LoVo (cell line): ENCODE measurements around the gene MUC16.
A peak's percentile ranks its signal among the peaks of the same experiment; 100 is the strongest.
"Not testable (repeated sequence)": the region's sequence is repeated elsewhere in the genome, so short reads cannot be mapped to it uniquely, and the experiment has no call there.

Experiments used
- DNase-seq: peaks from one replicate; pipeline ENCODE4 v3.0.0-alpha.2; 2016; ENCODE audit warnings: low spot score

MUC16 gene

DNA sequence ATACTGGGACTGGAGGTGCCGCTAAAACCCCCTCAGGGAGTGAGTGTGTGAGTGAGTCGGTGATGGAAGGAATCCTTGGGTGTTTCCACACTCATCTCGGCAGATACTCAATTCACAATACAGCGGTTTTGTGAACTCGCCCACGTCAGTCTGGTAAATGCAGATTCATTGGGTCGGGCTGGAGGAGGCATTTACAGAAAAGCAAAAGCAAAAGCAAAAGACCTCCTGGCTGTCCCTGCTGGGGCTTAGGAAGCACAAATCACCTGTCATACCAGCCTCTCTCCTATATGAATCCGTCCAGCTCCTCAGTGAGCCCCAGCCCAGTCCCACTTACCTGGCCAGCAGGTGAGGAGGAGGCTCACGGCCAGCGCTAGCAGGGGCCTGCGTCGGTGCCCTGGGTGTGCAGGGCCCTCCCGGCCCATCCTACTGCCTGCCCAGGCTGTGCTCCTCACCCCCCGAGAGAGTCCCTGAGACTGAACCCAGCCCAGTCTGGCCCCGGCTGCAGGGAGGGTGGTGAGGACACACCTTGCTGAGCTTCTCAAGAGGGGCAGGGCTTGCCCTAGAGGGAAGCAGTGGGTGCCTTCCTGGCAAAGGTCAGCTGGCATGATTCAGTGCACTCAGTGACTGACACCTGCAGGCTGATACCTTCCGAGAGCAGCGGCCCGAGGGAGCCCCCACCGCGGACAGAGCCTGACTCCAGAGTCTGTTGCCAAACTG is at the start of gene MUC16:
MUC16 (minus strand) TSS at position 475 of the 717 bp plus-strand sequence.
- DNase-seq, result peak; percentile 47

DNA sequence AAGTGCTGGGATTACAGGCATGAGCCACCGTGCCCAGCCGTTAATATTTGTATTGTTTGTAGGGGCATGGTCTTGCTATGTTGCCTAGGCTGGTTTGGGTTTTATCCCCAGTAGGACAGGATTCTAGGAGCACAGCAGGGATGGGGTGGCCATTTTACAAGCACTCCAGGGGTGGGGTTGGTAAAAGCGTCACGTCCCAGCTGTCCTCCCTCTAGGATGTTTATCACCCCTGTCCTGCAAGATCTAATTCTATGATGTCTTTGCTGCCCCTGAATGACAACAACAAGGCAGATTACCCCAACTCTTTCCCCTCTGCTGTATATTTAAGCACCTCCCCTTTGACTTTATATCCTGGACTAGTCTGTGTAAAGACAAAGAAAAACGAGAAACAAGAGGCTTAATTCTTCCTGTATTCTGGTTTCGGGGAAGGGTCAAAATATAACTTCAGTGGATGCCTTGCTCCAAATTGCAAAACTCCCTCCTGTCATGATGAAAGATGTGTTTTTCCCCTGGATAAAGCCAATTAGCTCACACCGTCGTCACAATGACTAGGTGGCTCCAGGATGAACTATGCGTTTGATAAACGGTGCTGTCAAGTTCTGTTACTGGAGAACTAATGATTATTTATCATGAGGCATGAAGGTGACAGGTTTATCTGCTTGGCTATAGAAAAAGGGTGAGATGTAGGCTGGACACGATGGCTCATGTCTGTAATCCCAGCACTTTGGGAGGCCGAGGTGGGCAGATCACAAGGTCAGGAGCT is 48.9 kb upstream of the MUC16 start:
- DNase-seq, result no peak

- no peak for DNase-seq
Measured at GRCh38 chr19:9057505-9058258, 47.5 kb upstream of the MUC16 start.

GRCh38 chr19:9056131-9056530 is 45.9 kb upstream of the MUC16 start:
- DNase-seq, result not testable (repeated sequence)

DNA sequence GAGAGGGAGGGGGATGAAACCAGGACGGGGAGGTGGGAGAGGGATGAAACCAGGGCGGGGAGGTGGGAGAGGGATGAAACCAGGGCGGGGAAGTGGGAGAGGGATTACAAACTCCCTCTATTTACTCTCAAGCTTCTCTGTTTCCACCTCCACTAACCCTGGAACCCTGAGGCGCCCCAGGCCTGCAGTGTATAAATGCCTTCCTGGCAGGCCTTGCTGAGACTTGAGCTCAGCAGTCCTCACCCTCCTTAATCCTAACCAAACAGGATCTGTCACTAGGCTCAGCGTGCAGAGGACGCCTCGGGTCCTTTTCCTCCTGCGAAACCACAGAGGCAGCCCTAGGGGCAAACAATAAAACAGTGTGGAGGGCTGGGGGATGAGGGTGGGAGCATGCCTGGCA is 44.6 kb upstream of the MUC16 start:
- peak; percentile 32 for DNase-seq

- DNase-seq, result no peak
Measured at GRCh38 chr19:9054207-9054606, 44.0 kb upstream of the MUC16 start.

- not testable (repeated sequence) for DNase-seq
Measured at GRCh38 chr19:9053674-9054073, 43.5 kb upstream of the MUC16 start.

DNA sequence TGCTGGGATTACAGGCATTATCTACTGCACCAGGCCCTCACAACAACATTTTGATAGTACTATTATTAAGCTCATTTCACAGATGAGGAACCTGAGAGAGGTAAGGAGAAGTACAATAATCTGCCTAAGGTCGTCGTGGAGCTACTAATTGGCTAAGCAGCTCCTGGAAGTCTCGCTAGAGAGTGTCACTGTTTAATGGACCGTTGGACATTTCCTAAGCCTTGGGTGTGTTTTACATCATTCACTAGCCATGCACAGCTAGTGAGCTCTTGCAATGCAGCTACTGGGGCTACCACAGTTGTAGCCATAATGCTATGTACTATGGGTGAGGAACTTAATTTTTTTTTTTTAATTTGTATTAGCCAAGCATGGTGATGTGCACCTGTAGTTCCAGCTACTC is 42.7 kb upstream of the MUC16 start:
- no peak for DNase-seq

DNA sequence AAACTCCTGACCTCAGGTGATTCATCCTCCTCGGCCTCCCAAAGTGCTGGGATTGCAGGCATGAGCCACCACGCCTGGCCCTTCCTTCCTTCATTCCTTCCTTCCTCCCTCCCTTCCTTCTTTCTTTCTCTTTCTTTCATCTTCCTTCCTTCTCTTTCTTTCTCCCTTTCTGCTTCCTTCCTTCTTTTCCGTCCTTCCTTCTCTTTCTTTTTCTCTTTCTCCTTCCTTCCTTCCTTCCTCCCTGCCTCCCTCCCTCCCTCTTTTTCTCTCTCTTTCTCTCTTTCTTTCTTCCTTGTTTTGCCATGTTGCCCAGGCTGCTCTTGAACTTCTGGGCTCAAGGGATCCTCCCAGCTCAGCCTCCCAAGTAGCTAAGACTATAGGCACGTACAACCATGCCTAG is 36.5 kb upstream of the MUC16 start:
- DNase-seq, result no peak

- DNase-seq, result no peak
Measured at GRCh38 chr19:9044449-9044848, 34.2 kb upstream of the MUC16 start.

- no peak for DNase-seq
Measured at GRCh38 chr19:9043524-9043923, 33.3 kb upstream of the MUC16 start.

DNA sequence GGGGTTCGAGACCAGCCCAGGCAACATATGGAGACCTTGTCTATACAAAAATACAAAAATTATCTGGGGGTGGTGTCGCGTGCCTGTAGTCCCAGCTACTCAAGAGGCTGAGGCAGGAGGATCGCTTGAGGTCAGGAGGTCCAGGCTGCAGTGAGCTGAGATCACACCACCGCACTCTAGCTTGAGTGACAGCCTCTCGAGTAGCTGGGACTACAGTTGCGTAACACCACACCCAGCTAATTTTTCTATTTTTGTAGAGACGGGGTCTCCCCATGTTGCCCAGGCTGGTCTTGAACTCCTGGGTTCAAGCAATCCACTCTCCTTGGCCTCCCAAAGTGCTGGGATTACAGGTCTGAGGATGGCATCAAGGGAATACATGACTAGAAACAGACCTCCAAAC is 30.8 kb upstream of the MUC16 start:
- no peak for DNase-seq

- DNase-seq, result peak; percentile 51
Measured at GRCh38 chr19:9040131-9040530, 29.9 kb upstream of the MUC16 start.

GRCh38 chr19:9039728-9040127 is 29.5 kb upstream of the MUC16 start:
- peak; percentile 9 for DNase-seq

DNA sequence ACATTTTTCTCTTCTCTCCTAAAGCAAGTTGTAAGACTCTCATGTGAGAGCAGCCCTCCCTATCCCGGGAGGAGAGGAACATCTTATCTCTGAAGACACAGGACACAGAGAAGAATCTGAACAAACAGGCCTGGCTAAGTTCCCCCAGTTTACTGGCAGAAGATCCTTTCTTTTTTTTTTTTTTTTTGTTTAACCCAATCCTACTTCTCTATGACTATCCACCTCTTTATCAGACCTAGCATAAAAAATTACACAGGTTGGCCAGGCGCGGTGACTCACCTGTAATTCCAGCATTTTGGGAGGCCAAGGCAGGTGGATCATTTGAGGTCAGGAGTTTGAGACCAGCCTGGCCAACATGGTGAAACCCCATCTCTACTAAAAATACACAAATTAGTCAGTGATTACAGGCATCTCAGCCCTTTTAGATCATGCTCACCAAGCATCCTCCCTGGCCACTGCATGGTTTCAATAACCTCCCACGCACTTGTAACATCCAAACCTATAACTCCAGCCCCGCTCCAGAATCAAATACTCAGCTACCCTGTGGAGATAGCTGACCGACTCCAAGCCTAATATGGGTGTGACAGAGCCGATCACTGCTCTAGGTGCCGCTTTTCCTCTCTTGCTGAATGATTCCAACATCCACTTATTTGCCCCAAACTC is 27.3 kb upstream of the MUC16 start:
- DNase-seq, result no peak

GRCh38 chr19:9032136-9032631 is 22.0 kb upstream of the MUC16 start:
- DNase-seq, result peak; percentile 70

- peak; percentile 73 for DNase-seq
Measured at GRCh38 chr19:9018163-9018875, 8.1 kb upstream of the MUC16 start.

- DNase-seq, result no peak
Measured at GRCh38 chr19:9014803-9015202, 4.6 kb upstream of the MUC16 start.

DNA sequence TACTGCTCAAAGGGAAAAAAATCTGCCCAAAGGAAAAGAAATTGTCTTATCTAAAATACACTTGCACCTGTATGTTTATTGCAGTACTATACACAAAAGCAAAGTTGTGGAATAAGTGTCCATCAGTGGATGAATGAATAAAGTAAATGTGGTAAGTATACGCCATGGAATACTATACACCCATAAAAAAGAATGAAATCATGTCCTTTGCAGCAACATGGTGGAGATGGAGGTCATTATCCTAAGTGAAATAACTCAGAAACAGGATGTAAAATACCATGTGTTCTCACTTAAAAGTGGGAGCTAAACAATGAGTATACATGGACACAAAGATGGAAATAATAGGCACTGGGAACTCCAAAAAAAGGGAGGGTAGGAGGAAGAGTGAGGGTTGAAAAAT is 3.8 kb upstream of the MUC16 start:
- no peak for DNase-seq

- DNase-seq, result no peak
Measured at GRCh38 chr19:9011875-9012274, 1.7 kb upstream of the MUC16 start.

GRCh38 chr19:9010693-9011092 is 484 bp upstream of the MUC16 start:
- DNase-seq, result no peak
